ENCODE measurements around the gene SP6. TPM values are rescaled to one million over a fixed set of nuclear protein-coding genes. Genes with fewer than 3 reads are reported as not detected.
A peak's percentile ranks its signal among the peaks of the same experiment; 100 is the strongest.

Gene SP6
- total RNA-seq, 1 donor = under 0.01 TPM

DNA sequence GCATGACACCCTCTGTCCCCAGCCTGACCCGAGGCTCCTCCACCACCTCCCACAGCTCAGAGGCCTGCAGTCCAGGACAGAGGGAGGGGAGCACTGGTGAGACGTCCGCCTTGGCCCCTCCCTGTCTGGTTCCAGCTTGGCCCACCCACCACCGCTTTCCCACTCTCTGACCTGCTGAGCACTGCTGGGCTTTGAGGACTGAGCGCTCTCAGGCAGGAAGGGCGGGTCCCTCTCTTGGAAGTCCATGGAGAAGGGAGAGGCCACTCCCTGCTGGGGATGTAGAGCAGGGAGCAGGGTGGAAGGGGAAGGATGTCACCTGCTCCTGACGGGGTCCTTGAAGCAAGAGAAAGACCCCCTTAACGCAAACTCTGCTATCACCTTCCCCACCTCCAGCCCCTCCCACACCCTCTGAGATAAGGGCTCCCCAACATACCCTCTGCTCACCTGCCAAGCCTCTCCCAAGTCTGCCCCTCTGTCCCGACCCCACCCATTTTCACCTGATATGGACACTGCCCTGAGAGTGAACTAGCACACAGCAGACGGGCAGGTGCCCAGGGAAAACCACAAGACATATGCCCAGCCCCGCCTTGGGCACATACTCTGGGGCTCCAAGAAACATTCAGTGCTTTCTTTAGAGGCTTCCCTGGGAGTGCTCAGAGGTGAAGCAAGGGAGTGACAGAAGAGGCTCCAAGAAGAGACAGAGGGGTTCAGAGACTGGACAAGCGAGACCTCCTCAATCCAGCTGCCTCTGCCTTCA lies 30.8 kb downstream of the SP6 start:
- Histone ChIP-seq H4K20me1 (ENCODE audit: insufficient read depth, low read length) (no peaks in the 10 kb centered on the region), H3K27me3 (ENCODE audit: insufficient read depth, low read length) (no peaks in the 10 kb centered on the region), H3K4me3 (ENCODE audit: insufficient read depth, low read length) (no peak overlapping the region), H3K79me2 (ENCODE audit: insufficient read depth, low read length) (no peaks in the 10 kb centered on the region), H3K4me2 (ENCODE audit: insufficient read depth, low read length) (no peak overlapping the region), H3K4me1 (ENCODE audit: insufficient read depth, low read length) (peaks cover 20% of the 10 kb centered on the region), H3K36me3 (ENCODE audit: insufficient read depth, low read length) (peaks cover 7% of the 10 kb centered on the region), H3K9me3 (ENCODE audit: low read depth, low read length) (no peaks in the 10 kb centered on the region), H2AFZ (ENCODE audit: low read length) (no peak overlapping the region), H3K27ac (ENCODE audit: low read depth, low read length) (no peak overlapping the region)
- peak; percentile 77 for DNase-seq (ENCODE audit: insufficient read length, low spot score, missing footprints)
- TF ChIP-seq, protein P1, sequence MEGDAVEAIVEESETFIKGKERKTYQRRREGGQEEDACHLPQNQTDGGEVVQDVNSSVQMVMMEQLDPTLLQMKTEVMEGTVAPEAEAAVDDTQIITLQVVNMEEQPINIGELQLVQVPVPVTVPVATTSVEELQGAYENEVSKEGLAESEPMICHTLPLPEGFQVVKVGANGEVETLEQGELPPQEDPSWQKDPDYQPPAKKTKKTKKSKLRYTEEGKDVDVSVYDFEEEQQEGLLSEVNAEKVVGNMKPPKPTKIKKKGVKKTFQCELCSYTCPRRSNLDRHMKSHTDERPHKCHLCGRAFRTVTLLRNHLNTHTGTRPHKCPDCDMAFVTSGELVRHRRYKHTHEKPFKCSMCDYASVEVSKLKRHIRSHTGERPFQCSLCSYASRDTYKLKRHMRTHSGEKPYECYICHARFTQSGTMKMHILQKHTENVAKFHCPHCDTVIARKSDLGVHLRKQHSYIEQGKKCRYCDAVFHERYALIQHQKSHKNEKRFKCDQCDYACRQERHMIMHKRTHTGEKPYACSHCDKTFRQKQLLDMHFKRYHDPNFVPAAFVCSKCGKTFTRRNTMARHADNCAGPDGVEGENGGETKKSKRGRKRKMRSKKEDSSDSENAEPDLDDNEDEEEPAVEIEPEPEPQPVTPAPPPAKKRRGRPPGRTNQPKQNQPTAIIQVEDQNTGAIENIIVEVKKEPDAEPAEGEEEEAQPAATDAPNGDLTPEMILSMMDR (IDR thresholded peaks at IDR 0.05; ENCODE audit: extremely low read depth, low read depth, low read length) = no peak

DNA sequence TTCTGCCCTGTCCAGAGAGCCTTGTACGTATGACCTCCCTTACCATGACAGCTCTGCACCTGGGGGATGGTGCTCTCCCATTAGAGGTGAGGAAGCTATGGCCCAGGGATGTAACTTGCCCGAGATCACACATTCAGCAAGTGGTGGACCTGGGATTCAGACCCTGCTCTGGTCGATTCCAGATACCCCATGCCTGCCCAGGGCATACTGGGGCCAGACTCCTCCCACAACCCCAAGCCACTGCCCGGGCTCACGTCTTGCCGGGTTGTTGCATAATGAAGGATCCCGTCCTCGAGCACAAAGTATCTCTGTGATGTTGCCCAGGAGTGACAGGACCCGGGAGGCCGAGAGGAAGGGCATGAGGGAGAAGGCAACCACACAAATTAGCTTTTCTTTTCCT lies 31.5 kb downstream of the SP6 start:
- H3K36me3 ChIP-seq (ENCODE audit: insufficient read depth, low read length) = peaks cover 10% of the 10 kb centered on the region
- no peak overlapping the region for H3K4me2 ChIP-seq (ENCODE audit: insufficient read depth, low read length)
- TF ChIP-seq, protein P1 (IDR thresholded peaks at IDR 0.05; ENCODE audit: extremely low read depth, low read depth, low read length) = no peak
- no peak overlapping the region for H2AFZ ChIP-seq (ENCODE audit: low read length)
- peaks cover 20% of the 10 kb centered on the region for H3K4me1 ChIP-seq (ENCODE audit: insufficient read depth, low read length)
- H3K4me3 ChIP-seq (ENCODE audit: insufficient read depth, low read length) = no peak overlapping the region
- no peak overlapping the region for H3K27ac ChIP-seq (ENCODE audit: low read depth, low read length)
- no peaks in the 10 kb centered on the region for H3K27me3 ChIP-seq (ENCODE audit: insufficient read depth, low read length)
- DNase-seq (ENCODE audit: insufficient read length, low spot score, missing footprints) = peak; percentile 39
- H3K9me3 ChIP-seq (ENCODE audit: low read depth, low read length) = no peaks in the 10 kb centered on the region
- H4K20me1 ChIP-seq (ENCODE audit: insufficient read depth, low read length) = no peaks in the 10 kb centered on the region
- no peaks in the 10 kb centered on the region for H3K79me2 ChIP-seq (ENCODE audit: insufficient read depth, low read length)

DNA sequence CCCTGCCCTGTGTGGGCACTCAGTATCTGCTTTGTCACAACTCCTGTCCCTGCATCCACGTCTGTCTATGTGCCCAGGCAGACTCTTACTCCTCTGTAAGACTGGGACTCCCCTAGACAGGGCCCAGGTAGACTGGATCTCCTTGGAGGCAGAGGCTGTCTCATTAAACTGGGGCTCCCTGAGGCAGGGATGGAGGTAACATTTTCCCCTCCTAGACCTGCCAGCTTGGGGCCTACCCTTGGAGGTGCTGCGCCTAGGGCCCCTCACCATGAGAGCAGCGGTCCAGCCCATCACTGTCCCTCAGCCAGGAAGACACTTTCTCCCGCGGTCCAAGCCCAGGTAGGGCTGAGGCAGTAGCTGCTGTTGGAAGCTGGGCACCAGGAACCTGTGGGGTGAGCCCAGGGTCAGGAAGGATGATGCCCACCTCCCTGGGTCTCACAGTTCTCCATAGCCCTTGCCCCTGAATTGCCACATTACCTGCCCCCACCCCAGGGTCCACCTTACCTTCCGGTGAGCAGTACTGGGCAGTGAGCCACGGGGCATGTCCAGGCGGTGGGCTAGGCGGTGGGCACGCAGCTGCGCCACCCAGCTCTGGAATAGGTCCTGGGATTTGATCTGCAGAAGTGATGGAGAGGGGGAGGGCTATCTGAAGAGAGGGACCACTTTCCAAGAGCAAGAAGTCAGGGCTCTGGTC lies 32.8 kb downstream of the SP6 start:
- Histone ChIP-seq H3K36me3 (ENCODE audit: insufficient read depth, low read length) (peaks cover 4% of the 10 kb centered on the region), H3K4me1 (ENCODE audit: insufficient read depth, low read length) (peaks cover 20% of the 10 kb centered on the region)

More for the DNA sequence above, 32.8 kb downstream of the SP6 start:
- TF ChIP-seq, protein P1 (IDR thresholded peaks at IDR 0.05; ENCODE audit: extremely low read depth, low read depth, low read length) = no peak
- Histone ChIP-seq H3K4me3 (ENCODE audit: insufficient read depth, low read length) (no peak overlapping the region), H3K27ac (ENCODE audit: low read depth, low read length) (no peak overlapping the region), H4K20me1 (ENCODE audit: insufficient read depth, low read length) (no peaks in the 10 kb centered on the region), H3K4me2 (ENCODE audit: insufficient read depth, low read length) (no peak overlapping the region), H3K27me3 (ENCODE audit: insufficient read depth, low read length) (no peaks in the 10 kb centered on the region), H3K79me2 (ENCODE audit: insufficient read depth, low read length) (no peaks in the 10 kb centered on the region), H3K9me3 (ENCODE audit: low read depth, low read length) (no peaks in the 10 kb centered on the region), H2AFZ (ENCODE audit: low read length) (no peak overlapping the region)
- DNase-seq (ENCODE audit: insufficient read length, low spot score, missing footprints) = no peak

Measured in osteoblast (primary cell).